Measurements from ENCODE around the gene METTL8. TPM values are rescaled to one million over a fixed set of nuclear protein-coding genes. Genes with fewer than 3 reads are reported as not detected.

METTL8 gene
- total RNA-seq, 1 donor, result 23.9 TPM

- Histone ChIP-seq H3K9me3 (ENCODE audit: low read depth, low read length) (no peaks in the 10 kb centered on the region), H3K27me3 (ENCODE audit: insufficient read depth, low read length) (no peaks in the 10 kb centered on the region), H3K27ac (ENCODE audit: low read depth, low read length) (no peak overlapping the region), H3K4me2 (ENCODE audit: insufficient read depth, low read length) (no peak overlapping the region), H3K4me3 (ENCODE audit: insufficient read depth, low read length) (no peak overlapping the region), H3K36me3 (ENCODE audit: insufficient read depth, low read length) (peaks cover 39% of the 10 kb centered on the region), H3K79me2 (ENCODE audit: insufficient read depth, low read length) (no peaks in the 10 kb centered on the region), H4K20me1 (ENCODE audit: insufficient read depth, low read length) (no peaks in the 10 kb centered on the region), H3K4me1 (ENCODE audit: insufficient read depth, low read length) (no peaks in the 10 kb centered on the region), H2AFZ (ENCODE audit: low read length) (no peak overlapping the region)
- no peak for DNase-seq (ENCODE audit: insufficient read length, low spot score, missing footprints)
- TF ChIP-seq CTCF (IDR thresholded peaks at IDR 0.05; ENCODE audit: extremely low read depth, low read depth, low read length), result no peak
These were observed 17.3 kb upstream of the METTL8 start for GRCh38 chr2:171451074-171451473.

- Histone ChIP-seq H3K4me3 (ENCODE audit: insufficient read depth, low read length) (no peak overlapping the region), H3K4me1 (ENCODE audit: insufficient read depth, low read length) (no peaks in the 10 kb centered on the region), H3K27me3 (ENCODE audit: insufficient read depth, low read length) (no peaks in the 10 kb centered on the region), H3K27ac (ENCODE audit: low read depth, low read length) (no peak overlapping the region), H3K9me3 (ENCODE audit: low read depth, low read length) (no peaks in the 10 kb centered on the region), H3K36me3 (ENCODE audit: insufficient read depth, low read length) (peaks cover 48% of the 10 kb centered on the region), H3K4me2 (ENCODE audit: insufficient read depth, low read length) (no peak overlapping the region), H3K79me2 (ENCODE audit: insufficient read depth, low read length) (no peaks in the 10 kb centered on the region), H2AFZ (ENCODE audit: low read length) (no peak overlapping the region), H4K20me1 (ENCODE audit: insufficient read depth, low read length) (no peaks in the 10 kb centered on the region)
- no peak for TF ChIP-seq CTCF (IDR thresholded peaks at IDR 0.05; ENCODE audit: extremely low read depth, low read depth, low read length)
- DNase-seq (ENCODE audit: insufficient read length, low spot score, missing footprints), result no peak
These were observed 13.9 kb upstream of the METTL8 start for GRCh38 chr2:171447675-171448074.

DNA sequence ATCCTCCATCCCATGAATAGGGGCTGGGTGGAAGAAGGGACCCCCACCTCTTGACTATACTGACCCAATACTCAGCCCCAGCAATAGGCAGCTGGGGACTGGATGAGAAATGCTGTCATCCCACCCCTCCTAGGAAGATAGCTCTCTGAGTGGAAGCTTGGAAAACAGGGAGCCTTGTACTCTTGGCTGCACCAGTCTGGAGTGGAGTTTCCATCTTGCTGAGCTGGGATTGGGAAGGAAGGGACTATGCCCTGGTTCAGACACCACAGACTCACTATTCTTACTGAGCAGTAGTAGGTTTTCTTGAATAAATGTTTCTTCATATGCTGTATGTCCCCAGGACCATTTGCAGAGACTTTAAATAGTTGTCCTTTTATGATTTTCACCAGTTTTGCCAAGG, 7.7 kb upstream of the METTL8 start:
- H3K4me1 ChIP-seq (ENCODE audit: insufficient read depth, low read length), result no peaks in the 10 kb centered on the region
- no peak overlapping the region for H3K4me2 ChIP-seq (ENCODE audit: insufficient read depth, low read length)
- peaks cover 20% of the 10 kb centered on the region for H3K79me2 ChIP-seq (ENCODE audit: insufficient read depth, low read length)
- H3K9me3 ChIP-seq (ENCODE audit: low read depth, low read length), result no peaks in the 10 kb centered on the region
- no peaks in the 10 kb centered on the region for H3K27me3 ChIP-seq (ENCODE audit: insufficient read depth, low read length)
- H3K36me3 ChIP-seq (ENCODE audit: insufficient read depth, low read length), result peaks cover 55% of the 10 kb centered on the region
- no peaks in the 10 kb centered on the region for H4K20me1 ChIP-seq (ENCODE audit: insufficient read depth, low read length)
- H3K27ac ChIP-seq (ENCODE audit: low read depth, low read length), result no peak overlapping the region
- no peak for DNase-seq (ENCODE audit: insufficient read length, low spot score, missing footprints)
- no peak overlapping the region for H3K4me3 ChIP-seq (ENCODE audit: insufficient read depth, low read length)
- no peak for TF ChIP-seq CTCF (IDR thresholded peaks at IDR 0.05; ENCODE audit: extremely low read depth, low read depth, low read length)
- H2AFZ ChIP-seq (ENCODE audit: low read length), result no peak overlapping the region

- no peak for TF ChIP-seq CTCF (IDR thresholded peaks at IDR 0.05; ENCODE audit: extremely low read depth, low read depth, low read length)
- DNase-seq (ENCODE audit: insufficient read length, low spot score, missing footprints), result peak; percentile 78
These were observed 2.5 kb upstream of the METTL8 start for GRCh38 chr2:171436307-171436706.

More at GRCh38 chr2:171436307-171436706, 2.5 kb upstream of the METTL8 start:
- no peak overlapping the region for H2AFZ ChIP-seq (ENCODE audit: low read length)
- H3K27me3 ChIP-seq (ENCODE audit: insufficient read depth, low read length), result no peaks in the 10 kb centered on the region
- peaks cover 6% of the 10 kb centered on the region for H3K4me1 ChIP-seq (ENCODE audit: insufficient read depth, low read length)
- peaks cover 38% of the 10 kb centered on the region for H3K36me3 ChIP-seq (ENCODE audit: insufficient read depth, low read length)
- peaks cover 2% of the 10 kb centered on the region for H3K9me3 ChIP-seq (ENCODE audit: low read depth, low read length)
- no peak overlapping the region for H3K27ac ChIP-seq (ENCODE audit: low read depth, low read length)
- no peak overlapping the region for H3K4me2 ChIP-seq (ENCODE audit: insufficient read depth, low read length)
- H4K20me1 ChIP-seq (ENCODE audit: insufficient read depth, low read length), result no peaks in the 10 kb centered on the region
- peaks cover 42% of the 10 kb centered on the region for H3K79me2 ChIP-seq (ENCODE audit: insufficient read depth, low read length)
- no peak overlapping the region for H3K4me3 ChIP-seq (ENCODE audit: insufficient read depth, low read length)
